NCI-H146 treated with DMSO at 0.1 percent for 48 hours (cell line): Measurements from ENCODE around the gene ANP32B.

Source experiments
- DNase-seq: peaks from one replicate; lab custom pipeline; 2025; ENCODE audit not compliant: unreplicated experiment; lab: John Stamatoyannopoulos, UW

ANP32B gene

DNA sequence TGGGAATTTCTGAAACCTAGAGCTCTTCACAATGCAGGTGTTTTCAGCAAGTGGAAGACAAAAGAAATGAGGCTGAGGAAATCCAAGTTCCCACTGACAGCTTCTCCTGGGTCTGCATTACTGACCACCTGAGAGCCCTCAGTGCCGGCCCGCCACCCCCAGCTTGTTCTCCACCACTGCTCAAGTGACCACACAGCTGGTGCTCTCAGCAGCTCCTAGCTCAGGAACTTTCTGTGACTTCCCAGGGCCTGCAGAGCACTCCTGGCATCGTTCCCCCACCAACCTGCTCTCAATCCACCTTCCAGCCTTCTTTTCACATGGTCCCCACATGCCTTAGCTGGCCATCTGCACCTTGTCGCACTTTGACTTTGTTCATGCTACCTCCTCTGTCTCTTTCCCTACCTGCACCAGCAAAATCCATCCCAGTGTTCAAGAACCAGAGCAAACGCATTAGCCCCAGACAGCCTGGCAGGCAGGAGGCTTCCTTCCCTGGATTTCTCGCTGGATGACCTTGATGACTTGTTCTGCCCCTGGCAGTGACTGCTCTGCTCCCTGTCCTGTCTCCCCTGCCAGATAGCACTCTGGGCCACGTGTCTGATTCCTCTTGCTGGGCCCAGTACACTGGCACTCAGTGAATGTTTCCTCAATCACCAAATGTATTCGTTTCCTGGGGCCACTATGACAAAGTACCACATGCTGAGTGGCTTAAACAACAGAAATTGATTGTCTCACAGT, 38.3 kb downstream of the ANP32B start:
- no peak for DNase-seq

DNA sequence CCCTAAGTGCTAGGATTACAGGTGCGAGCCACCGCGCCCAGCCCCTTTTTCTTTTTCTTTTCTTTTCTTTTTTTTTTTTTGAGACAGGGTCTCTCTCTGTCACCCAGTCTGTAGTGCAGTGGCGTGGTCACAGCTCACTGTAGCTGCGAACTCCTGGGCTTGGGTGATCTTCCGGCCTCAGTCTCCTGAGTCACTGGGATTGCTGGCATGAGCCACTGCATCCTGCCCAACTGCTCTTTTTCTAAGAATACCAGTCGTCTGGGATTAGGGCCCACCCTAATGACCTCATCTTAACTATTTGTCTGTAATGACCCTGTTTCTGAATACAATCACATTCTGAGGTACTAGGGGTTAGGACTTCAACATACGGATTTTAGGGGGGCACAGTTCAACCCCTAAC, 39.3 kb downstream of the ANP32B start:
- DNase-seq = no peak

GRCh38 chr9:98024702-98025101, 41.6 kb downstream of the ANP32B start:
- DNase-seq = no peak

DNA sequence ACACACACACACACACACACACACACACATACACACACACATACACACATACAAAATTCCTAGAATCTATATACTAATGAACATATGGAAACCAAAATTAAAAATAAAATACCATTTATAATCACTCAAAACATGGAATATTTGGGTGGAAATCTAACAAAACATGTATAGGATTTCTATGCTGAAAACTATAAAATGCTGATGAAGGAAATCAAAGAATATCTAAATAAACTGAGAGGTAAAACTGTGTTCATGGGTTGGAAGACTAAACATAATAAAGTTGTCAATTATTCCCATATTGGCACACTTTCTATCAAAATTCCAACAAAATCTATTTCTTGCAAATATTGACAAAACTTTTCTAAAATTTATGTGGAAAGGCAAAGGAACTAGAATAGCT, 48.0 kb downstream of the ANP32B start:
- no peak for DNase-seq

GRCh38 chr9:98031935-98032334, 48.8 kb downstream of the ANP32B start:
- no peak for DNase-seq

- peak; percentile 7 for DNase-seq
These were observed 51.7 kb downstream of the ANP32B start for GRCh38 chr9:98034593-98035546.

DNA sequence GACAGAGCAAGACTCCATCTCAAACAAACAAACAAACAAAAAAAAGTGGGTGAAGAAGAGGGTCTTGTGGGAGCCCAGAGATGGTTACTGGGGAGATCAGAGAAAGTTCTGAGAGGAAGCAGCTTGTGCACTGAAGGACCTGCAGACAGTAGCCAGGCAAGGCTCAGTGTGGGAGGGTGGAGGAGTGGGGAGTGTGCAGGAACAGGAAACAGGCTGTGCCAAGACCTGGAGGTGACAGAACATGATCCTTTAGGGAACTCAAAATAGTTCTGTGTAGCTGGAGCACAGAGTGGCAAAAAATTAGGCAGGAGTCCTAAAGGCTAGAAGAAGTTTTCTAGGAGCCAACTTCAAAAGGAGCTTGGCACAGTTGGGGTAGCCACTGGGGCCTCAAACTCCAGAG, 54.2 kb downstream of the ANP32B start:
- no peak for DNase-seq

- no peak for DNase-seq
These were observed 55.8 kb downstream of the ANP32B start for GRCh38 chr9:98038958-98039357.

- no peak for DNase-seq
These were observed 56.5 kb downstream of the ANP32B start for GRCh38 chr9:98039607-98040017.

- DNase-seq = peak; percentile 1
These were observed 57.1 kb downstream of the ANP32B start for GRCh38 chr9:98040212-98040611.

- DNase-seq = no peak
These were observed 60.8 kb downstream of the ANP32B start for GRCh38 chr9:98043915-98044314.

DNA sequence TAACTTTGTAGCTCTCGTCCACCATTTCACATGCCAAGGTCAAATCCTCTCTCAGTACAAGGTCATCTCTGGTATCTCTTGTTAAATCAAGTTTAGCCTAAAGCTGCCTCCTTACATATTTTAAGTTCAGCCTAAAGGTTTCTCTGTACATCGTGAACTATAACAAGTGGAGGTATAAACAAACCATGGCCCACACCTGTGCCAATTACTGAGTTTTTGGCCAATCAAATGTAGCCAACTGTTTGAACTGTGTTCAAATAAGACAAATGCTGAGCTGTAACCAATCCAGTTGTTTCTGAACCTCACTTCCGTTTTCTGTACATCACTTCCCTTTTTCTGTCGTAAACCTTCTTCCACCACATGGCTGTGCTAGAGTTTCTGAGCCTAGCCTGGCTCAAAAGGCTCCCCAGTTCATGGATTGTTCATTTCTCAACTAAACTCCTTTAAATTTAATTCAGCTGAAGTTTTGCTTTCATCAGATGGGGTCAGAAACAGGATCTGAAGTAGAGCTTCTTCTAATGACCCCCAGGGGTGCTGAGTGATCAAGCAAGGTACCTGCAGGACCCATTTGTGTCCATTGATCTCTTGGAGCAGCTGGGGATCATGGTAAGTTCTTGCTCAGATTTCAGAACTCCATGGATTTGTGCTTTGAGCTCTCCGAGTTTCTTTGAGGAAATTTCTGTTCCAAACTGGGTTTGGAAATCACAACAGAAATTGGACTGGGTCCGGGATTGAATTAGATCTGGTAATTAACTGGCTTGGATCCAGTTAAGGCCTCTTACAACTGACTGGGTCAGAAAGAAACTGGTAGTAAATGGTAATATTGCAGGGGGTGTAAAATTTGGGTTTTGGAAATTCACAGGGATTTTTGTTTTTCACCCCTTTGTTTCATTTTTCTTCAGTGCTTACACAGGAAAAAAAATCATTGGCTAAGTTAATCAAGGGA, 62.4 kb downstream of the ANP32B start:
- DNase-seq = no peak

DNA sequence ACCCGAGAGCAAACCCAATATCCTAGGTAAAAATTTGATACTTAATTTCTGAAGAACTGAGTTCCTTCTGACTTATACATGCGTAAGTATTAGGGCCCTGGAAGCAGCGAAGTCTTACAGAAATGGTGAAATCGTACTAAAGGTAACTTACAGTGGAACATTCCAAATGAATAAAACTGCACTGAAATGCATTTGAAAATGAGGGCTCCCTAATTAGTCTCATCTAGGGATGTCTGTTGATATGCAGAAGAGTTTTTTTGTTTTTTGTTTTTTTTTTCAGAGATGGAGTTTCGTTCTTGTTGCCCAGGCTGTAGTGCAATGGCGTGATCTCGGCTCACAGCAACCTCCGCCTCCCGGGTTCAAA, 63.0 kb downstream of the ANP32B start:
- no peak for DNase-seq

DNA sequence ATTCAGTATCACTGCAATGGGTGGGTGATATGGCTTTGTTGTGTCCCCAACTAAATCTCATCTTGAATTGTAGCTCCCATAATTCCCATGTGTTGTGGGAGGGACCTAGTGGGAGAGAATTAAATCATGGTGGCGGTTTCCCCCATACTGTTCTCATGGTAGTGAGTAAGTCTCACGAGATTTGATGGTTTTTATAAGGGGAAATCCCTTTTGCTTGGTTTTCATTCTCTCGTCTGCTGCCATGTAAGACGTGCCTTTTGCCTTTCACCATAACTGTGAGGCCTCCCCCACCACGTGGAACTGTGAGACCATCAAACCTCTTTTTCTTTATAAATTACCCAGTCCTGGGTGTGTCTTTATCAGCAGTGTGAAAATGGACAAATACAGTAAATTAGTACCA, 63.9 kb downstream of the ANP32B start:
- no peak for DNase-seq

GRCh38 chr9:98049288-98050072, 66.3 kb downstream of the ANP32B start:
- DNase-seq = no peak

GRCh38 chr9:98050351-98050750, 67.2 kb downstream of the ANP32B start:
- DNase-seq = no peak

DNA sequence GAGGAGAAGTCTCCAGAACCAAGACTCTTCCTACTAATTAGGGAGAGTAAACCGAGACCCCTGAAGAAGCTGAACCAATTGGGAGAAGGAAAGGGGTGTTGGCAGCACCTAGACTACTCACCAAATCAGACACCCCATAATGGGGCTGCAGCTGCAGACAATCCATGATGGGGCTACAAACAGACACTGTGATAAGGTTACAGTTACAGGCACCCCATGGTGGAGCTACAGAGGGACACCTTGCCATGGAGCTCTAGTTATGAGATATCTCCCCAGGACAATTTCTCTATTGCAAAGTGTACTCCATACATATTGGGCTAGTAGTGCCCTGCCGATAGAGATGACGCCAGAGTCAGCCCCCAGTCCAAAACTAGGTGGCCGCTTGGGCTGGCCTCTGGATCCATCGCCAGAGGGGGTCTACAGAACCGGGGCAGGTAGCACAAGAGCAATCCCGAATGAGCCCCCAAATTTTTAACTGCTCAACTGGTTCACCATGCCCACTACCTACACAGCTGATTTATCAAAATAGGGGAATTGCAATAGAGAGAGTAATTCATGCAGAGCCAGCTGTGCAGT, 71.3 kb downstream of the ANP32B start:
- DNase-seq = no peak

GRCh38 chr9:98056269-98057137, 73.4 kb downstream of the ANP32B start, which contains the start of gene NANS:
TSS of gene NANS (plus strand) at chr9:98056732. CDS start at chr9:98056809, 77 bp downstream.
- peak; percentile 76 for DNase-seq
